Measurements from ENCODE around the gene ANXA6.

DNA sequence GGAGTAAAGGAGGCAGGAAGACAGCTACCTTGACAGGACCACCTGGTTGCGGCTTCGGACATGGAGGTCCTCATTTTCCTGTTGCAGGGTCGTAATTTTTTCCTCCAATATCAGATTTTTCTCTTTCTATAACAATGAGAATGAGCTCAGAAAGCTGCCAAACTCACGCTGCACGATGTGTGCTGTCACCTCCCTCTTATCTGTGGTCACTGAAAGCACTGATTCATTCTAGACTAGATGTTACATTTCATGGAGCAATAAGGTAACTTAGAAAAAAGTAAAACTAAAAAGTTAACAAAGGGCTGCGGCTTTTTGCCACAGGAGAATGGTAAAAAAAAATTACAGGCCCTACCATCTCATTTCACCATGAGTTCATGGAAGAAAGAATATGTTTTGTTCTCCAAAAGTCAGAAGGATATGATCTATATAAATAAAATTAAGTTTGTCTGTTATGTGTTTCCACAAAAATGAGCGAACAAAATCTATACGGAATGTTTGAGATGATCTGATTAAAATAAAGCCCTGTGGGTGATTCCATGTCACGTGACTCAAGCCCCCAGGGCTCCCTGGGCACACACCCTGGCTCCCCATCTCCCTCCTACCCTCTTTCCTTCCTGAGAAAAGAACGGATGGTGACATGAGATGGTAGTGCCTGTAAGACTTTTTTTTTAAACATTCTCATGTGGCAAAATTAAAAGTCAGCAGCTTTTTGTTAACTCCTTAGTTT is 26.9 kb upstream of the ANXA6 start:
- TF ChIP-seq, protein P1, sequence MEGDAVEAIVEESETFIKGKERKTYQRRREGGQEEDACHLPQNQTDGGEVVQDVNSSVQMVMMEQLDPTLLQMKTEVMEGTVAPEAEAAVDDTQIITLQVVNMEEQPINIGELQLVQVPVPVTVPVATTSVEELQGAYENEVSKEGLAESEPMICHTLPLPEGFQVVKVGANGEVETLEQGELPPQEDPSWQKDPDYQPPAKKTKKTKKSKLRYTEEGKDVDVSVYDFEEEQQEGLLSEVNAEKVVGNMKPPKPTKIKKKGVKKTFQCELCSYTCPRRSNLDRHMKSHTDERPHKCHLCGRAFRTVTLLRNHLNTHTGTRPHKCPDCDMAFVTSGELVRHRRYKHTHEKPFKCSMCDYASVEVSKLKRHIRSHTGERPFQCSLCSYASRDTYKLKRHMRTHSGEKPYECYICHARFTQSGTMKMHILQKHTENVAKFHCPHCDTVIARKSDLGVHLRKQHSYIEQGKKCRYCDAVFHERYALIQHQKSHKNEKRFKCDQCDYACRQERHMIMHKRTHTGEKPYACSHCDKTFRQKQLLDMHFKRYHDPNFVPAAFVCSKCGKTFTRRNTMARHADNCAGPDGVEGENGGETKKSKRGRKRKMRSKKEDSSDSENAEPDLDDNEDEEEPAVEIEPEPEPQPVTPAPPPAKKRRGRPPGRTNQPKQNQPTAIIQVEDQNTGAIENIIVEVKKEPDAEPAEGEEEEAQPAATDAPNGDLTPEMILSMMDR (IDR thresholded peaks at IDR 0.05) = no peak
- TF ChIP-seq POLR2A (IDR thresholded peaks at IDR 0.05) = no peak

All from gastroesophageal sphincter (tissue), 3 donors.